ENCODE data around the gene MRM3.
"Not testable (repeated sequence)": the region's sequence is repeated elsewhere in the genome, so short reads cannot be mapped to it uniquely, and the experiment has no call there.

Gene MRM3

DNA sequence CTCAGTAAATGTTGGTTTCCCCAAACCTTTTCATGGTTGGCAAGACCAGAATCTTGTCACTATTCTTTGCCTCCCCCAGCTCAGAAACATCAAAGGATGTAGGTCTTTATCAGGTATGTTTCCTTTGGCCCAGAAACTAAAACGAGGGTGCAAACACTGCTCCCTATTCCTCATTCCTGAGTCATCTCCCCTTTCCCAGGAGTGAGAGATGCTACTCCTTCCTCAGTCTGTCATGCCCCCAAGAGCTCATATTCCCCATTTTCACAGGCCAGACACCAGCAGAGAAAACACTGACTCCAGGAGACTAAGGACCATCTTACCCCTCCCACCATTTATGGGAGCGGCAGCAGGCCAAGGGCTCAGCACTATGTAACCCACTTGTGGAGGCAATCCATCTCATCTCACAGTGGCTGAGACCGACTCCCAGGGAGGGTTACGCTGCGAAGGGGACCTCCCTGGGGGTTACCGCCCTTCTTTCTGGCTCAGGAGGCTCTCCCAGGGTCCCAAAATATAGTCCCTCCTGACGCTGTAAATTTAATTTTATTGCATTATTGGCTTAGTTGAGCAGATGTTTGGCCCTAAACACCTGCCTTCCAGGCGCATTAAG lies 31.6 kb upstream of the MRM3 start:
- ATAC-seq = no peak
- H3K27me3 Mint-ChIP-seq = no peaks in the 10 kb centered on the region
- peaks cover 32% of the 10 kb centered on the region for H3K36me3 Mint-ChIP-seq
- peaks cover 38% of the 10 kb centered on the region for H3K4me1 Mint-ChIP-seq
- H3K4me3 Mint-ChIP-seq = peak overlapping the region; percentile 98
- H3K9me3 Mint-ChIP-seq = no peaks in the 10 kb centered on the region
- peak overlapping the region; percentile 99 for H3K27ac Mint-ChIP-seq

DNA sequence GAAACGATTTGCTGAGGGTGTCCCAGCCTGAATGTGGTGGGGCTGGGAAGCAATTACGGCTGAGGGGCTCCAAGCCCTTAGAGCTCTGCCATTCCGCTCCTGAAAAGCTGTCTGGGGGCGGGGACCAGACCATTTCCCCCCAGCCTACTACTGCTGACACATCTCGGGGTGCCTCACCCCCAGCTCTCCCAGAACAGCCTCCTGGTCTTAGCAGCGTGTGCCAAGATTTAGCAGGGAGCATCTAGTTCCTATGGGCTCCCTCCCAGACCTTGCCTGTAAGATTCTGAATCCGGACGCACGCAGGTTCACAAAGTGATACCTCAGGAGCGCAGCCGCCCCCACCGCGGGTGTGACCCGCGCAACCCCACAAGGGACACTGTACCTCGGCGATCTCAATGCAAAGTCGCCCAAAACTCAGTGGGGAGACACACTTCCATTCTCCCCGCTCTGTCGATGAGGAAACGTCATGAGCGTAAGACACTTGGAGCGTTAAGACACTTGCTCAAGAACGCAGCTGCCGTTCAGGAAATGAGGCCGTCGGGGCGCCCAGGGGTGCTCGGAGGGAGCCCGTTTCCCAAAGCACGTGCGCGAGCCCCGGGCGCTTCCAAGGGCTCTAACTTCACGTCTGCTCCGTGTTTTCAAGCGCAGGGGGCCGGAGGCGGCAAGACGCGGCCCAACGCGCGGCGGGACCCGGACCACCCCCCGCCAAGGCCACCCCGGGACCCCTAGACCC lies 30.7 kb upstream of the MRM3 start:
- Mint-ChIP-seq H3K4me3 (peak overlapping the region; percentile 98), H3K27ac (peak overlapping the region; percentile 99), H3K27me3 (no peaks in the 10 kb centered on the region), H3K4me1 (peaks cover 38% of the 10 kb centered on the region), H3K36me3 (peaks cover 36% of the 10 kb centered on the region), H3K9me3 (no peaks in the 10 kb centered on the region)
- ATAC-seq = peak; percentile 67

DNA sequence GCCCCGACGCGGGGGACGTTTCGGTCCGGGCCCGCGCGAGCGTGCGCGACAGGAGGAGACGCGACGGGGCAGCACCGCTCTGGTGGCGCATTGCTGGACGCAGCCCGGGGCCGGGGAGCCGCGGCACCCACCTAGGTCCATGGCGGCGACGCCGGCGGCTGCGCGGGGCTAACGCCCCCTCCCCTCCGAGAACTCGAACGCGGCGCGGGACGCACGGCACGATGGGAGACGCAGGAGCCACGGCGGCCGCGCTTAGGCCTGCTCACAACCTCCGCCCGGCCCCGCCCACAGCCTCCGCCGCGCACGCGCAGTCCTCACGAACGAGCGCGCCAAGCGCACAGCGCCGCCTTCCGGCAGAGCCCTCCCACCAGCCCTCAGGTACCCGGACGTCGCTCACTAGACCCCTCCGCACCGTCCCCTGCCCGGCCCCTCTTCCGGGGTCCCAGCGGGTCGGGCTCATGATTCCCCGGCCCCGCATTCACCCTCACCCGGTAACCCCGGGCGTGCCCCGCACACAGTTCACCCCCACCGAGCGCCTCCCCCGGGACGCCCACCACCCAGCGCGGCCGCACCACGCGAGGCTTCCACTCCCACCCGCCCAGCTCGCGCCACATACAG lies 30.0 kb upstream of the MRM3 start, which contains the start of gene GEMIN4:
Gene GEMIN4 (minus strand): TSS at position 263 of the 618 bp plus-strand sequence. CDS start 122 bp downstream, at position 141.
- H3K4me1 Mint-ChIP-seq = peaks cover 38% of the 10 kb centered on the region
- H3K36me3 Mint-ChIP-seq = peaks cover 36% of the 10 kb centered on the region
- peak within 1 kb of the TSS; percentile 98 for H3K4me3 Mint-ChIP-seq
- H3K27ac Mint-ChIP-seq = peak within 1 kb of the TSS; percentile 99
- no peaks in the 10 kb centered on the region for H3K27me3 Mint-ChIP-seq
- peak; percentile 94 for ATAC-seq
- no peaks in the 10 kb centered on the region for H3K9me3 Mint-ChIP-seq

DNA sequence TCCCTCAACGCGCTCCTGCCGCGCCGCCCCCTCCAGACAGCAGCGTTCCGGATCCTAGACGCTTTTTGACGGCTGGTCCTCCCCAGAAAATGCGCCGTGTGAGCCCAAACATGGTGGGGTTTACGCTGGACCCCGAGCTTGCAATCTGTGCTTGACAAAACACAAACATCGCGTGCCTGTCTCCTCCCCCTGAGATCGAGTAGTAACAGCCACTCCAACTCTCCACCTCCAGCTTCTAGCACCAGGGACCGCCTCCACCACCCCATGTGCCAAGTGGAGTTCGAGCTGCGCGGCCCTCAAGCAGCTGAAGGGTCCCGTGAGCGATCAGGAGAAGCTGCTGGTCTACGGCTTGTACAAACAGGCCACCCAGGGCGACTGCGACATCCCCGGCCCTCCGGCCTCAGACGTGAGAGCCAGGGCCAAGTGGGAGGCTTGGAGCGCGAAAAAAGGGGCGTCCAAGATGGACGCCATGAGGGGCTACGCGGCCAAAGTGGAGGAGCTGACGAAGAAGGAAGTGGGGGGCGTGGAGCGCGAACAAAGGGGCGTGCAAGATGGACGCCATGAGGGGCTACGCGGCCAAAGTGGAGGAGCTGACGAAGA lies 29.4 kb upstream of the MRM3 start:
- Mint-ChIP-seq H3K9me3 (no peaks in the 10 kb centered on the region), H3K27ac (peak overlapping the region; percentile 99), H3K4me3 (peak overlapping the region; percentile 98), H3K36me3 (peaks cover 36% of the 10 kb centered on the region), H3K4me1 (peaks cover 38% of the 10 kb centered on the region), H3K27me3 (no peaks in the 10 kb centered on the region)
- ATAC-seq = peak; percentile 13

DNA sequence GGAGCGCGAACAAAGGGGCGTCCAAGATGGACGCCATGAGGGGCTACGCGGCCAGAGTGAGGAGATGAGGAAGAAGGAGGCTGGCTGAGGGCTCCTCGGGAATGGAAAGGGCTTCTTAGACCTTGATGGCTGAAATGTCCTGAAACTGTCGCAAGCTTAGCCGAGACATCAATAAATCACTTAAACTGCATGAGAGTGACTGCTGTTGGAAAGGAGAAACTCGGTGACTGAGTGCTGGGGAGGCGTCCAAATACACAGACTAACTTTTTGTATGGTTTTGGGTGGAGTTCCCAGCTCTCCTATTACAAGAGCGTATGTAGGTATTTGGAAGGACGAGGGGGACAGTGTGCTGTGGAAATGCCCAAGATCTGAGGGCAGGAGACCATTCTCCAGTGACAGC lies 28.7 kb upstream of the MRM3 start:
- H3K9me3 Mint-ChIP-seq = no peaks in the 10 kb centered on the region
- H3K4me1 Mint-ChIP-seq = peaks cover 35% of the 10 kb centered on the region
- ATAC-seq = no peak
- no peak overlapping the region for H3K27ac Mint-ChIP-seq
- H3K27me3 Mint-ChIP-seq = no peaks in the 10 kb centered on the region
- H3K4me3 Mint-ChIP-seq = no peak overlapping the region
- H3K36me3 Mint-ChIP-seq = peaks cover 29% of the 10 kb centered on the region

DNA sequence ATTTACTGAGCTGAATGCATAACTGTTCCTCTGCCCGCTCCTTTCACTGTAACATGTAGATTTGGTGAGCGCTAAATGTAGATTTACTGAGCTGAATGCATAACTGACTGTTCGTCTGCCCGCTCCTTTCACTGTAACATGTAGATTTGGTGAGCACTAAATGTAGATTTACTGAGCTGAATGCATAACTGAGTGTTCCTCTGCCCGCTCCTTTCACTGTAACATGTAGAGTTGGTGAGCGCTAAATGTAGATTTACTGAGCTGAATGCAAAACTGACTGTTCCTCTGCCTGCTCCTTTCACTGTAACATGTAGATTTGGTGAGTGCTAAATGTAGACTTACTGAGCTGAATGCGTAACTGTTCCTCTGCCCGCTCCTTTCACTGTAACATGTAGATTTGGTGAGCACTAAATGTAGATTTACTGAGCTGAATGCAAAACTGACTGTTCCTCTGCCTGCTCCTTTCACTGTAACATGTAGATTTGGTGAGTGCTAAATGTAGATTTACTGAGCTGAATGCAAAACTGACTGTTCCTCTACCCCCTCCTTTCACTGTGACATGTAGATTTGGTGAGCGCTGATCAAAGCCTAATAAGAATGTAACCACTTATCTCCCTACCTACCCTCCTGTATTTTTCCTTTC lies 26.7 kb upstream of the MRM3 start:
- ATAC-seq, H3K4me3 Mint-ChIP-seq, H3K9me3 Mint-ChIP-seq, H3K27ac Mint-ChIP-seq, H3K27me3 Mint-ChIP-seq: not testable (repeated sequence)
- Mint-ChIP-seq H3K4me1 (peaks cover 18% of the 10 kb centered on the region), H3K36me3 (peaks cover 35% of the 10 kb centered on the region)

DNA sequence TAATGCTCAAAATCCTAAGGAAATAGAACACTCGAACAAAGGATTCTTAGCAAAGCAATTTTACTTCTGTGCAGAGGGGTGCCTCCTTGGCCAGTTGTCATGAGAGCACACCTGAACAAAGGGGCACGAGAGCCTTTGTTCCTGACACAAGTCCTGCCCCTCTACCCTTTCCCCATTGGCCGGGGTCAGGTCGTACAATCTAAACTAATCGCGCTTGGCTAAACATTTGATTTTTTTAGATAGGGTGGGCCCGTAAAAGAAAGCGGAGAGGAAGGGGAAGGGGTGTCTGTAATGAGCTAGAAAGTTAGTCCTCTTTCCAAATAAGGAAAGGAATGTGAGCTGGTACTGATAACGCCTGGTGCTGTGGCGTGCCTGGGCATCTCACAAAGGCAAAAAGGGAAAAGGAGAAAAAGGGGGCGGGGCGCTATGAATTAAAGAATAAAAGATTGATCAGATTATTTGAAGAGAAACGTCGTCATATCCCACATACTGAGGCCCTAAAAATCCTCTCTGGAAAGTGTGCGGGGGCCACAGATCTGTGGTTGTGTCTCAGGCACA lies 26.1 kb upstream of the MRM3 start:
- not testable (repeated sequence) for H3K4me3 Mint-ChIP-seq, H3K27ac Mint-ChIP-seq, H3K9me3 Mint-ChIP-seq, H3K27me3 Mint-ChIP-seq, ATAC-seq
- H3K4me1 Mint-ChIP-seq = peaks cover 11% of the 10 kb centered on the region
- H3K36me3 Mint-ChIP-seq = peaks cover 39% of the 10 kb centered on the region

DNA sequence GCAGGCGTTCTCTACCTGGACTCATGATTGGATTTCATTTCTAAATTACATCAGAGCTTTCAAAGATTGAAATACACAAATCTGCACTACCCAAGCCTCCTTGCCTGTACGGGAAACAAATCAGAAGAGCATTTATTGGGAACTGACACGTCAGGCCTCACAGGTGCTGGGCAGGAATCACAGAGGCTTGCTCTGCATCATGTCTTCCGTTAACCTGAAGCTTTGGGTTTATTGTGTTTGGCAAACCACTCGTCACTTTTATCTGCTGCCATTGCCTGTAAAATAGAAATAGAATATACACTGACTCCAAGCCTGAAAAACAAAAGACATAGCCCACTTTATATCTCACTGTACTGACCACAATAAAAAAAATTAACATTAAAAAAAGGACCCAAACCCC lies 22.2 kb upstream of the MRM3 start:
- H3K36me3 Mint-ChIP-seq = peaks cover 60% of the 10 kb centered on the region
- H3K9me3 Mint-ChIP-seq = no peaks in the 10 kb centered on the region
- no peak overlapping the region for H3K27ac Mint-ChIP-seq
- no peak for ATAC-seq
- no peak overlapping the region for H3K4me3 Mint-ChIP-seq
- H3K4me1 Mint-ChIP-seq = no peaks in the 10 kb centered on the region
- H3K27me3 Mint-ChIP-seq = no peaks in the 10 kb centered on the region

DNA sequence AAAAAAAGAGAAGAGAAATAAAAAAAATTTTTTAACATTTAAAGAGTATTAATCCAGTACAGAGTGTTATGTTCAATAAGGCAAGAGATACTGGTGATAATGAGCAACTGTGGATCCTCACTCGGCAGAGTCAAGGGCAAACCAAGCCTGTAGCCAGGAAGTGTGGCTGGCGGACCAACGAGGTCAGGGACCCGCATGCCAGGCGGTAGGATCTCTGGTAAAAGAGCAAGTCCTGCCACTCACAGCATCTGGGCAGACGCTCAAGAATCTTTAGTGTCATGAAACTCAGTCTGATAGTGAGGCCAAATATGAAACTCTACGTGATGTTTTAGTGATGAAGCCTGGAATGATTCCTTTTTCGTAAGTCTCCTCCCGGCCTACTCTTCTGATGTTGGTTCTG lies 21.8 kb upstream of the MRM3 start:
- H3K4me3 Mint-ChIP-seq = no peak overlapping the region
- no peak overlapping the region for H3K27ac Mint-ChIP-seq
- peaks cover 64% of the 10 kb centered on the region for H3K36me3 Mint-ChIP-seq
- H3K27me3 Mint-ChIP-seq = no peaks in the 10 kb centered on the region
- no peaks in the 10 kb centered on the region for H3K4me1 Mint-ChIP-seq
- ATAC-seq = no peak
- no peaks in the 10 kb centered on the region for H3K9me3 Mint-ChIP-seq

DNA sequence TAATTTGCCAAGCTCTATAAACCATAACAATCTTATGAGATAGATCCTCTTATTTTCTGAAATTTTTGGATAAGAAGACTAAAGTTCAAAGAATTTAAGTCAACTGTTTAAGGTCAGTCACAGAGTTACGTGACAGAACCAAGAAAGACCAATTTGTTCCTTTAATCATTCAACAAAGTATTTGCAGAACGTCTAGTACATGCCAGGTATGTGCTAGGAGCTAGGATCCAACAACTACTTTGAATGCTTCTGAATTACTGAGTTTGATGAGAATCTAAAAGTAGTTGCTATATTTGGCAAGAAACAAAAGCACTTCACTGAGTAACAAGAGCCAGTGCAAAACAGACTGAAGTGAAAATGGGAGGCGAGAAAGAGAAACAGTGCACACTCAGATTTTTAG lies 15.1 kb upstream of the MRM3 start:
- no peak overlapping the region for H3K27ac Mint-ChIP-seq

DNA sequence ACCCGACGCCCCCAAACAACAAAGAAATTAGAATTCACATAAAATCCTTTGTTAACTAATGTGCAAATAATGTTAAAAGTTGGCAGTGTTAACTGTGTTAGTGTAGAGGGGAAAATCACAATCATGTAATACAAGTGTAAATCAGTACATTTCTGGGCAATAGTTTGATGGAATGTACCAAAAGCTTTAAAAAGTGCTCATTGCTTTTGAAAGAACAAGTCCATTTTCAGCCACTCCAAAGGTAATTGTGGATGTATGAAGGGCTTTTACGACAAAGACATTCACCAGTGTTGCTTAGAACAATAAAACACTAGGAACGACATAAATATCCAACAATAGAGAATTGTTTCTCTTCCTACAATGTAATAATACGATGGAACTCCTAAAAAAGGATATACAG lies 9.1 kb upstream of the MRM3 start:
- no peaks in the 10 kb centered on the region for H3K9me3 Mint-ChIP-seq
- peaks cover 32% of the 10 kb centered on the region for H3K4me1 Mint-ChIP-seq
- H3K27me3 Mint-ChIP-seq = no peaks in the 10 kb centered on the region
- peak overlapping the region; percentile 91 for H3K27ac Mint-ChIP-seq
- H3K4me3 Mint-ChIP-seq = no peak overlapping the region
- peaks cover 81% of the 10 kb centered on the region for H3K36me3 Mint-ChIP-seq
- ATAC-seq = no peak

More for the DNA sequence above, 15.1 kb upstream of the MRM3 start:
- Mint-ChIP-seq H3K27me3 (no peaks in the 10 kb centered on the region), H3K36me3 (peaks cover 63% of the 10 kb centered on the region), H3K9me3 (no peaks in the 10 kb centered on the region), H3K4me1 (peaks cover under 1% of the 10 kb centered on the region), H3K4me3 (no peak overlapping the region)
- ATAC-seq = no peak

DNA sequence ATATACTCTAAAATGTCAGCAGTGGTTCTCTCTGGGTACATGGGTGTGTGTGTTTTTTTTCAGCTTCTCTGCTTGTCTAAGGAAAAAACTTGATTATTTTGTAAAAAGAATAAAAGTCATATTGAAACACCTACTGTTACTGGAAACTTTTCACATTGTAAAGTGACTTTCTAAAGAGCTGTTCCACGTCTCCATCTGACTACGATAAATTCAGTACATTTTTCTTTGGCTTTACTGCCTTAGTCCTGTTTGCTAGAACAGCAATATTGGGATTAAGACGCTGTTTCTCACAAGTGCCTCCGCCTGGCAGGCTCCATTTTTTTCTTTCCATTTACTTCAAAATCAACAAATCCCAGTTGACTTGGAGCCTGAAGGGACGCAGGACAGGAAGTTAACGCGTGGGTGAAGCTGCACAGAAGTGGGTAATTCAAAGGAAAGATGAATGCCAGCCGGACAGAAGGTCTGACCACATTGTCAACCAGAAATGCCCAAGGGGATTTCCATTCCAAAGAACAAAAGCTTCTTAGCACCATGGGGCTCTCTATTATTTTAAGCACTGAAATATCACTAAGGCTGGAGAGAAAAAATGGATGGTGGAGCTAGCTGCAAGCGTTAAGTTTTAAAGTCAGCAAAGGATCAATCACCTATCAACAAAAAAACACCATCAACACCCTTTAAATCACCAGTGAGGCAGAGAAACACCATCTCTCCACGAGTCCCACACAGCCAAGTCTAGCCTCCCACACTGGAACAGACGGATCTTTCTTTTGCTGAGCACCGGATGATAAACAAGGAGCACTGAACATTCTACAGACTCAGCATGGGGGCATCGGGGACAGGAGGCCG lies 8.5 kb upstream of the MRM3 start:
- Mint-ChIP-seq H3K27me3 (no peaks in the 10 kb centered on the region), H3K36me3 (peaks cover 81% of the 10 kb centered on the region), H3K4me1 (peaks cover 32% of the 10 kb centered on the region), H3K9me3 (no peaks in the 10 kb centered on the region), H3K4me3 (peak overlapping the region; percentile 27), H3K27ac (peak overlapping the region; percentile 91)
- peak; percentile 76 for ATAC-seq

DNA sequence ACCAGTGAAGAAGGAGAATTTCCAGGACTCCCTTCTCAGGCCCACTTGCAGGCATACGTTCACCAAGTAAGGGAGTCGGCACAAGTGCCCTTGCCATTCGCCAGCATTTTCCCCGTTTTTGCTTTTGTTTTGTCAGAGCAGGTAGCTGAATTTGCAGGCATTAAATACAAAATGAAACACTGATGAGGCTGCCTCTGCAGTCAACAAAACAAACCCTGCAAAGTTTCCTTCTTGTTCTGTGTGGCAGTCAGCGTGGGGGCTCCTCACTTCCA lies 7.9 kb upstream of the MRM3 start:
- Mint-ChIP-seq H3K4me3 (peak overlapping the region; percentile 27), H3K27ac (peak overlapping the region; percentile 91), H3K36me3 (peaks cover 76% of the 10 kb centered on the region), H3K27me3 (no peaks in the 10 kb centered on the region), H3K4me1 (peaks cover 32% of the 10 kb centered on the region), H3K9me3 (no peaks in the 10 kb centered on the region)
- ATAC-seq = no peak

DNA sequence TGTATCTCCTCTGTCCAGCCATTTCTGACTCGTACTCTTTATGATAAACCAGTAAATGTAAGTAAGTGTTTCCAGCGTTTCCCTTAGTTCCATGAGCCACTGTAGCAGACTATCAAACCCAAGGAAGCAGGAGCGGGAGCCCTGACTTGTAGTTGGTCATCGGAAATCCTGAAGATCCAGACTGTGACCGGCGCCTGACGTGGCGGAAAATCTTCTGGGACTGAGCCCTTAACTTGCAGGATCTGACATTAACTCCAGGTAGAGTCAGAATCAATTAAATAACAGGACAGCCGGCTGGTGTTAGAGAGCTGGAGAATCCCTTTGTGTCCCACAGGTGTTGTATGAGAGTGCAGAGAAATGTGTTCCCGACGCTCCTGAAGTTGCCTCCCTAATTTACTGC lies 4.1 kb upstream of the MRM3 start:
- Mint-ChIP-seq H3K4me1 (peaks cover 48% of the 10 kb centered on the region), H3K27me3 (no peaks in the 10 kb centered on the region), H3K27ac (no peak overlapping the region), H3K36me3 (peaks cover 57% of the 10 kb centered on the region), H3K9me3 (no peaks in the 10 kb centered on the region), H3K4me3 (no peak overlapping the region)
- no peak for ATAC-seq
